ENCODE data around the gene ITIH6.
"Not testable (repeated sequence)": the region's sequence is repeated elsewhere in the genome, so short reads cannot be mapped to it uniquely, and the experiment has no call there.

ITIH6 gene

GRCh38 chrX:54807524-54808108 lies 9.6 kb upstream of the ITIH6 start, which contains the start of gene MAGED2:
MAGED2 (plus strand) TSS chrX:54807745; CDS start chrX:54809332, 1,587 bp downstream.
- peak; percentile 73 for DNase-seq

GRCh38 chrX:54799046-54799445 lies 991 bp upstream of the ITIH6 start:
- DNase-seq, result no peak

DNA sequence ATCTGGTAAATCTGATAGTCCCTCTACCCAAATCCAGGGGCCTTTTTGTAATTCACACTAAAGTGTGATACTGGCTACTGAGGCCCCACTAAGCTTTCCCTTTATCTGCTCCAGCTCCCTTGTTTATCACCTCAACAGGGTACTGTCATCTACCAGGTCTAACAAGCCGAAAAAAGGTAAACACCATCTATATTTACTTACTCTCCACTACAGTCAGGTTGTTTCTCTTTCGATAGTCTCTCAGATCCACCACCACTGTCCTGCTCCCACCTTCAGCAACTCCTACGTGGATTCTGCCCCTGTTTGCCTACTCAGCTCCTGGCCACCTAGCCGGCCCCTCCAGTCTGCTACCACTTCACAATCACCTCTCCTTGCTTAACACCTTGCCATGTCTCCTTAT lies 3.3 kb downstream of the ITIH6 start:
- DNase-seq, result no peak

GRCh38 chrX:54794028-54794427 lies 4.0 kb downstream of the ITIH6 start:
- no peak for DNase-seq

DNA sequence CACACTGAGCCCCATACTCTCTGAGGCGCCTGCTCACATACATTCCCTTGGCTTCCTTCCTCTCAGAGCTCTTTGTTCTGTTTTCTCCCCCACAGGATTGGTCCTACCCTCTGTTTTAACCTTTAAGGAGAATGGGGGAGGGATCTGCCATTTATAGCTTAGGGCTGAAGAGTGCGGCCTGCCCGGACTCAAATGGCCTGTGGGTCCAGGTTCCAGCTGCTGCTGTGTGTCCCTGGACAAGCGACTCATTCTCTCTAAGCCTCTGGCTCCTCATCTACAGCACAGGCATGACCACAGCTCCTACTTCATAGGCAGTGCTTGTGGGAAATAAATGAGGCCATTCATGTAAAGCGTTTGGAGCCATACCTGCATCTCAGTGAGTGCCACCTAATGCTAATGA lies 8.7 kb downstream of the ITIH6 start:
- DNase-seq, result not testable (repeated sequence)

DNA sequence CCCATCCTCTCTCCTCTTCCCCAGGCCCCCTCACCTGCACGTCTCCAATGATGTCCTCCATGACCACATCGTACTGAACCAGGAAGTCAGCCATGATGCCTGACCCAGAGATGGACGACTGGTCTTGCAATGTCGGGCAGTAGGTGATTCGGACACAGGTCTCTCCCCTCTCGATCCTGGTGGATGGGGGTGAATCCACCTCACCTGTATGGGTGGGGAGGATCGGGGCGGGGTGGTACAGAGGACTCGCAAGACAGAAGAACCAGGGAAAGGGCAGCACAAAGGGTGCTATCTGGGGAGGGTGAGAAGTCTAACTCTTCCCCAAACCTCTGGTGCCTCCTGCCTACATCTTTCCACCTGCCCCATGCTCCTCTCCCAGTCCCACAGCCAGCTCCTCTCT lies 9.6 kb downstream of the ITIH6 start:
- no peak for DNase-seq

GRCh38 chrX:54786967-54787366 lies 11.1 kb downstream of the ITIH6 start:
- DNase-seq, result peak; percentile 51

- DNase-seq, result no peak
These were observed 12.2 kb downstream of the ITIH6 start for GRCh38 chrX:54785901-54786300.

DNA sequence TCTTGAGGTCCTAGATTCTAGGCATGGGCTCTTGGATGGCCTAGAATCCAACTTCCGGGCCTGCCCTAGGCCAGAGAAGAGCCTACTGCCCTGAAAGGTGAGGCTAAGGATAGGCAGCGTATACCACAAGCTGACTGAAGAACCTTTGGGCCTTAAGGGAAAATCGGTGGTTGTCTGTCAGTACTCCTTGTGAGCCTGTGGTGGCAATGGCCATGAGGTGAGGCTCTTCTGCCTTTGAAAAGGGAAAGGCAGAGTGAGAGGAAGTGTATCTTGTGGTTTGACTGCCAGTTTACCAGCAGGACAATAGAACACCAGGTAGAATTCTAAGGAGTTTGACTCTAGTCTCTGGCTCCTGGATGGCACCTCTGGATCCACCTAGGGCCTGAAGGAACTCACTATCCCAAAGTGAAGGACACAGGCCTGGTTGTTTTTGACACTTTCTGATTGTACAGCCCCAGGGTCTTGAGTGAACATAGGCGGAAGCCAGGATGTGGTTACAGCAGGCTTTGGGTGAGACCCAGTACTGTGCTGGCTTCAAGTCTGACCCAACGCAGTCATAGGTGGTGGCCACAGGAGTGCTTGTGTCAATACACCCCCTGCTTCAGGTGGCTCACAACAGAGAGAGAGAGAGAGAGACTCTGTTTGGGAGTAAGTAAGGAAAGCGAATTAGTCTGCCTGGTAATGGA lies 20.9 kb downstream of the ITIH6 start:
- DNase-seq, result no peak

DNA sequence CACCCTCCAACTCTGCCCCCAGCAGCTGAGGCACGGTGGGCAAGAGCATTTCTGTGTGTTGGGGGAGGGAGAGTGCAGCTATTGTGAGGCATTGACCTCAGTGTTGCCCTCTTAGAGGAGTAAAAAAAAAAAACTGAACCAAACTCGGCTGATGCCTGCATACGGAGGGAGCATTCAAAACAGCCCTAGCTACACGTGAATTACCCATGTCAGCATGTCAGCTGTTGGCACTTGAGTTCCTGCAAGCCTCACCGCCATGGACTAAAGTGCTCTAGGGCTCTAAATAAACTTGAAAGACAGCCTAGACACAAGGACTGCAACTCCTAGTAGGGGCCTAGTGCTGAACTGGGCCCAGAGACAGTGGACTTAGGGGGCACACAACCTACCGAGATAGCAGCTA lies 22.0 kb downstream of the ITIH6 start:
- no peak for DNase-seq

DNA sequence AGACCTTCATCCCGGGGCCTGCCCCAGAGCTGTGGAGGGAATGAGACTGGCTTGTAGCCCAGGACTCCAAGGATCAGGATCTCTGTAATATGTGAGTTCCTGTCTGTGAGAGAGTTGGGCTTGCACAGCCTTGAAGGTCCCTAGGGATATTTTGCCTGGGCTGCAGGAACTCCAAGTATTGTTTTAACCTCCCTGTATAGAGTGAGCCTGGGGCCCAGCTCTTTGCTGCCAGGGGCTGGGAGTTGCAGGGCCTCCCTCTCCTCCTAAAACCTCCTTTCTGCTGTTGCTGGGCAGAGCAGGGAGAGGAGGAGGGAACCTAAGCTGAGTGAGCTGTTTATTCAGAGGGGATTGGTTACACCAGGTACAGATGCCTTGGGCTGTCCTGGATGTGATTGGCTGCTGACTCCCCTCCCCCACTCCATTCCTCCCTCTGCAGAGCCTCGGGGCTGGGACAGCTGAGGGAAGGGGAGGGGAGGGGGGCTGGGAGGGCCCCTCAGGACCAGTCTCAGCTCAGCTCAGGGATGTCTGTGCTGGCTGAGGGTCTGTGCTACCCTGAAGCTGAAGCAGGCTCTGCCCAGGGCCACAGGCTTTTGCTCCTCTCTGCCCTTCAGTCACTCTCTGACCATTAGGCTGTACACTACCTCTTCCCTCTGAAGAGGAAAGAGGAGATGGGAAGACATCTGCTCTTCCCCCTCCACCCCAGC lies 23.5 kb downstream of the ITIH6 start:
- DNase-seq, result not testable (repeated sequence)

- no peak for DNase-seq
These were observed 39.7 kb downstream of the ITIH6 start for GRCh38 chrX:54758114-54759055.

- no peak for DNase-seq
These were observed 43.2 kb downstream of the ITIH6 start for GRCh38 chrX:54754854-54755253.

DNA sequence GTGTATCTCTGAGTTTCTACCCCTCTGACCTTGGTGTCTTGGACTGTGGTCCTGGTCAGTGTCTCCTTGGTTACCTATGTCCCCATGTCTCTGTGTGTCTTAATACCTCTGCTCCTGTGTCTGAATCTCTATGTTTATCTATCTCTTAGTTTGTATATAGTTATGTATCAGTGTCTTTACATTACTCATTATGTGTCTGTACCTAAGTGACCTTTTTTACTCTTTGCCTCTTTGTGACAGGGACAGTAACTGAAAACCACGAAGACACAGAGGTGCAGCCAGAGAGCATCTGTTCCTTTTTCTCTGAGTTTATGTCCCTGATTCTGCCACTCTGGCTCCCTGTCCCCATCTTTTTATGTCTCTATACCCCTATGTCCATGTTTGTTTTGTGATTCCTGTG lies 49.4 kb downstream of the ITIH6 start:
- DNase-seq, result no peak

DNA sequence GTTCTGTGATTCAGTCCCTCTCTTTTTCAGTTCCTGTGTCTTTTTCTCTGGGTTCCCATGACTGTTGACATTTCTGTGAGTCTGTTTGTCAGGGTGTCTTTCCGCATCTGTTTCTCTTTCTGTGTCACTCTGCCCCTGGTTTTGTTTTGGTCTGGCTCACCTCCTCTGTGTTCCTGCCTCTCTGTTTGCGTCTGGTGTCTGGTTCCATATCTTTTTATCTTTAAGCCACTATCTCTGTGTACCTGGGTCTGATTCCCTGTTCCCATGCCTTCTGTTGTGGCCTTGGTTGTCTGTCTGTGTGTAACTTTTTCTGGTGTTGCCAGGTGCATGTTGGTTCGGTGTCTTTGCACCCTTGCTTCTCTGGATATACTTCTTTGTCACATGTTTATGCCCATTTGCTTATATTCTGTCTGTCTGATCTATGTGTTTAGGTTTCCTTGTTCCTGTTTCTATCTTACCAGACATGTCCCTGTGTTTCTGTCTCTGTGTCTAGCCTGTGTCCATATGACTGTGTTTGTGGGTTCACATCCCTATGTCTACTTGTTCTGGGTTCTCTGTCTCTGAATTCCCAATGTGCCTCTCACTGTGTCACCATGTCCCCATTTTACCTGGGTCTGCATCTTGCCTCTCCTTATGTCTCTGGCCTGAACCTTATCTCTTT lies 50.2 kb downstream of the ITIH6 start:
- DNase-seq, result no peak

GRCh38 chrX:54746928-54747327 lies 51.1 kb downstream of the ITIH6 start:
- DNase-seq, result no peak

DNA sequence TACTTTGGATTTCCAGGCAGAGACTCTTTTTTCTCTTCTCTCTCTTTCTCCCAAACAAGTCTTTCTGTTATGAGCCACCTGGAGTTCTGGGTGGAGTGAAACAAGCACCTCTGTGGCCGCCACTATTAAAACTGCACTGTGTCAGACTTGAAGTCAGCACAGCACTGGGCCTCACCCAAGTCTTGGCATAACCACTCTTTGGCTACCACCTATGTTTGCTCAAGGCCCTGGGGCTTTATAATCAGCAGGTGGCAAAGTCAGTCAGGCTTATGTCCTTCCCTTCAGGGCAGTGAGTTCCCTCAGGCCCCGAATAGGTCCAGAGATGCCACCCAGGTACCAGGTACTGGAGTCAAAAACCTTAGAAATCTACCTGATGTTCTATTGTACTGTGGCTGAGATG lies 52.4 kb downstream of the ITIH6 start:
- no peak for DNase-seq

- DNase-seq, result not testable (repeated sequence)
These were observed 59.5 kb downstream of the ITIH6 start for GRCh38 chrX:54738567-54738966.

- DNase-seq, result not testable (repeated sequence)
These were observed 61.6 kb downstream of the ITIH6 start for GRCh38 chrX:54736298-54736942.

DNA sequence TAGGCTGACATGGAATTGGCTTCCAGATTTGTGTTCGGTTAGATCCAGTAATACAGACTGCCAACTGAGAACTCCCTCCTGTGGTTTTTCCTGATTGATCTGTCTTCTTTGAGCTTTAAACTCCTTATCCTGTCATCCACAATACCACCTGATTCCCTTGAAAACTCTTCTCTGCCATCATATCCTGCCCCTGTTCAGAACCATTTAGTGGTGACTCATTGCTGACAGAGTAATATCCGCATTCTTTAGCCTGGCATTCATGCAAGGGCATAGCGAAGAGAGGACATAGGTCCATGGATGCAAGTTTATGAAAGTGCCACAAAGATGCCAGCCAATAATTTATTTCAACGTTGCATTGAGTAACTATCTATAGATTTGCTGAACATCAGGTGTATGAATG lies 76.6 kb downstream of the ITIH6 start:
- DNase-seq, result no peak

GRCh38 chrX:54715621-54716020 lies 82.4 kb downstream of the ITIH6 start:
- DNase-seq, result no peak

DNA sequence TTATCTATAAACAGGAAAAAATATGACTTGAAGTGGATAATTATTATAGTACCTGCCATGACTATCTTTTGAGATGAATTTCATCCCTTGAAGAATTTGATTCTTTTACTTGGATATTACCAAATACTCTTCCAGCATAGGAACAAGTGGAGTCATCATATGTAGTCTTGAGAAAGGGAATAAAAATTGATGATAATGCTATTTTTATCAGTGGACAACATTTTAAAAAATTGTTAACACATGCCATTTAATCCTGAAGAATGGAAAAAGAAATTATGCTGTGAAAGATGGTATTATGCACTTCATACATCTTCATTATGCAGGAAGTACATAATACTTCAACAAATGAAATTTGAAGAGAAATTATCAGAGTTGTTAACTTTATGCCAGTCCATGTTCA lies 83.6 kb downstream of the ITIH6 start:
- no peak for DNase-seq
